Measurements from ENCODE around the gene FXR2.

DNA sequence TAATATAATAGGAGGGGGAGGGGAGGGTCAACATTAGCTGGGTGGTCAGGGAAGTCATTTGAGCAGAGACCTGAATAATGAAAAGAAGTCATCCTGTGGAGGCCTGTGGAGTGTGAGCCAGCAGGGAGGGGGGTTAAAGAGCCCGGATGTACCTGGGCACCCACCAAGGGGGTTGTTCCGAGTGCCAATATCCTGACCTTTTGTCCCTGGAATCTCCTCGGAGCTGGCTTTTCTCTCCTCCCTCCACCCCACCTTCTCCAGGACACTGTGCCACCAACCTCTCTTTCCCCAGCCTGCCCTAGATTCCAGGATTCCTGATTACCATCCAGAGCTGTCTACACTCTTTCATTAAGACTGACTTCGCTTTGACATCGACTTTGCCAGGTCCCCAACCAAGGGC is 21.5 kb upstream of the FXR2 start:
- TF ChIP-seq, protein P1, sequence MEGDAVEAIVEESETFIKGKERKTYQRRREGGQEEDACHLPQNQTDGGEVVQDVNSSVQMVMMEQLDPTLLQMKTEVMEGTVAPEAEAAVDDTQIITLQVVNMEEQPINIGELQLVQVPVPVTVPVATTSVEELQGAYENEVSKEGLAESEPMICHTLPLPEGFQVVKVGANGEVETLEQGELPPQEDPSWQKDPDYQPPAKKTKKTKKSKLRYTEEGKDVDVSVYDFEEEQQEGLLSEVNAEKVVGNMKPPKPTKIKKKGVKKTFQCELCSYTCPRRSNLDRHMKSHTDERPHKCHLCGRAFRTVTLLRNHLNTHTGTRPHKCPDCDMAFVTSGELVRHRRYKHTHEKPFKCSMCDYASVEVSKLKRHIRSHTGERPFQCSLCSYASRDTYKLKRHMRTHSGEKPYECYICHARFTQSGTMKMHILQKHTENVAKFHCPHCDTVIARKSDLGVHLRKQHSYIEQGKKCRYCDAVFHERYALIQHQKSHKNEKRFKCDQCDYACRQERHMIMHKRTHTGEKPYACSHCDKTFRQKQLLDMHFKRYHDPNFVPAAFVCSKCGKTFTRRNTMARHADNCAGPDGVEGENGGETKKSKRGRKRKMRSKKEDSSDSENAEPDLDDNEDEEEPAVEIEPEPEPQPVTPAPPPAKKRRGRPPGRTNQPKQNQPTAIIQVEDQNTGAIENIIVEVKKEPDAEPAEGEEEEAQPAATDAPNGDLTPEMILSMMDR (conservative IDR thresholded peaks at IDR 0.05; ENCODE audit: low read depth in 2 of 2): no peak
- TF ChIP-seq EZH2phosphoT487 (IDR thresholded peaks at IDR 0.05; ENCODE audit: unreplicated experiment): no peak
- no peak for TF ChIP-seq POLR2AphosphoS5 (IDR thresholded peaks at IDR 0.05; ENCODE audit: low read depth)
